Effector memory CD4-positive, alpha-beta T cell (primary cell): ENCODE data around the gene SLC35F3.

Experiments
- DNase-seq, 3 donors: peaks; one replicate each; pipeline ENCODE4 v3.0.0-alpha.2; 2020
- H3K27ac ChIP-seq: 2 replicates; pipeline ENCODE4 v1.7.0; 2013; ENCODE audit warnings: mild to moderate bottlenecking, low read length, moderate library complexity; ENCODE audit not compliant: insufficient read depth, poor library complexity, severe bottlenecking
- H3K27me3 ChIP-seq: replicated peaks from 2 replicates; pipeline ENCODE4 v1.7.0; 2013; ENCODE audit warnings: mild to moderate bottlenecking, low read length; ENCODE audit not compliant: insufficient read depth, control insufficient read depth, poor library complexity, severe bottlenecking
- H3K36me3 ChIP-seq: 2 replicates; pipeline ENCODE4 v1.7.0; 2013; ENCODE audit warnings: mild to moderate bottlenecking, low read length, moderate library complexity; ENCODE audit not compliant: control insufficient read depth, insufficient read depth
- H3K4me1 ChIP-seq: 2 replicates; pipeline ENCODE4 v1.7.0; 2013; ENCODE audit warnings: low read length, mild to moderate bottlenecking; ENCODE audit not compliant: control insufficient read depth, insufficient read depth, poor library complexity, severe bottlenecking
- H3K4me3 ChIP-seq: 2 replicates; pipeline ENCODE4 v1.7.0; 2013; ENCODE audit warnings: low read length, low read depth, mild to moderate bottlenecking; ENCODE audit not compliant: insufficient read depth, poor library complexity, severe bottlenecking
- H3K9me3 ChIP-seq: 2 replicates; pipeline ENCODE4 v1.7.0; 2013; ENCODE audit warnings: mild to moderate bottlenecking, low read length, moderate library complexity; ENCODE audit not compliant: control insufficient read depth
- total RNA-seq, 3 donors: gene quantifications; one replicate each; lab custom pipeline; 2026; lab: John Stamatoyannopoulos, UW

Gene SLC35F3
- total RNA-seq: 0 to 0.58 (median 0) reads per million in 3 donors

DNA sequence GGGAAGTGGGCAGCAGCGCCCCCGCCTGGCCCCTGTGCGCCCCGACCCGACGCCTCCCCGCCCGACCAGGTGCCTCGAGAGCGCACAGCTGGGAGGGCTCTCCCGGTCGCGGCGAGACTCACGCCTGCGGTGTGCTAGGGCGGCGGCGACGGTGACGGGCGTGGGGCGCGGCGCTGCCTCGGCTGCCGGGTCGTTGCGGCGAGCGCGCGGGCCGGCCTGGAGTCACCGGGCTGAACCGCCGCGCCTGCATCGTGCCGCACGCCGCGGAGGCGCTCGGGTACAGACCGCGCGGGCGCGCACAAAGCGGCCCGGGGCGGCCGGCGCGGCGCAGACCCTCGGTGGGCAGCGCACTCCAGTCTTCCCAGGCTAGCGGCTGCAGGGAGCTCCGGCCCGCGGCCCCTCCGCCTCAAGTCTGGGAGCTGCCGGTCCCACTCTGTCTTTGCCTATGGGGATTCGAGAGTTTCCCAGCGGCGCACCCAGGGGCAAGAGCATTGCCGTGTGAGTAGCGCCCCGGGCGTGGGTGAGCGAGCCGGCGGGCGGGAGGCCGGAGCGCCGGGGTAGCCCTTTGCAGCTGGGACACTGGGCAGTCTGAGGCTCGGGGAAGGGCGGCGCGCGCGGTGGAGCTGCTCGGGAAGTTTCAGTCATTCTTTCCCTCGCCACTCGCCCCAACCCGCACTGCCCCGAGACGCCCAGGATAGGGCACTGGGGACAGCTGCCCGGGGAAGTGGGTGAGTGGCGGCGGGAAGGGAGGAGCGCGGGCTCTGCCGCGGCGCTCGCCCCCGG lies at the start of gene SLC35F3:
Gene SLC35F3 (plus strand): TSS at position 44 of the 783 bp plus-strand sequence.
- Histone ChIP-seq H3K4me3 (no peak within 1 kb of the TSS), H3K4me1 (peaks cover 3% of the 10 kb centered on the region)

GRCh38 chr1:233859446-233859845 lies 45.0 kb upstream of the SLC35F3 start:
- no peak overlapping the region for H3K27ac ChIP-seq
- no peaks in the 10 kb centered on the region for H3K4me1 ChIP-seq
- H3K27me3 ChIP-seq: no peaks in the 10 kb centered on the region
- no peaks in the 10 kb centered on the region for H3K9me3 ChIP-seq
- H3K36me3 ChIP-seq: no peaks in the 10 kb centered on the region
- no peak overlapping the region for H3K4me3 ChIP-seq
- DNase-seq: no peak

More for the DNA sequence above, at the start of gene SLC35F3:
- no peak within 1 kb of the TSS for H3K27ac ChIP-seq
- H3K27me3 ChIP-seq: no peaks in the 10 kb centered on the region
- H3K9me3 ChIP-seq: no peaks in the 10 kb centered on the region
- no peaks in the 10 kb centered on the region for H3K36me3 ChIP-seq
- no peak for DNase-seq

GRCh38 chr1:233863901-233864545 lies 40.5 kb upstream of the SLC35F3 start:
- no peak for DNase-seq
- no peaks in the 10 kb centered on the region for H3K4me1 ChIP-seq
- no peak overlapping the region for H3K4me3 ChIP-seq
- no peaks in the 10 kb centered on the region for H3K27me3 ChIP-seq
- H3K27ac ChIP-seq: no peak overlapping the region
- no peaks in the 10 kb centered on the region for H3K36me3 ChIP-seq
- no peaks in the 10 kb centered on the region for H3K9me3 ChIP-seq

GRCh38 chr1:233864578-233864977 lies 39.9 kb upstream of the SLC35F3 start:
- Histone ChIP-seq H3K36me3 (no peaks in the 10 kb centered on the region), H3K27ac (no peak overlapping the region), H3K27me3 (no peaks in the 10 kb centered on the region), H3K4me1 (no peaks in the 10 kb centered on the region), H3K4me3 (no peak overlapping the region), H3K9me3 (no peaks in the 10 kb centered on the region)
- no peak for DNase-seq

GRCh38 chr1:233865216-233865615 lies 39.3 kb upstream of the SLC35F3 start:
- Histone ChIP-seq H3K27me3 (no peaks in the 10 kb centered on the region), H3K36me3 (no peaks in the 10 kb centered on the region), H3K4me1 (no peaks in the 10 kb centered on the region), H3K4me3 (no peak overlapping the region), H3K27ac (no peak overlapping the region), H3K9me3 (no peaks in the 10 kb centered on the region)
- no peak for DNase-seq

- Histone ChIP-seq H3K27me3 (no peaks in the 10 kb centered on the region), H3K27ac (no peak overlapping the region), H3K4me3 (no peak overlapping the region), H3K36me3 (no peaks in the 10 kb centered on the region), H3K9me3 (no peaks in the 10 kb centered on the region), H3K4me1 (no peaks in the 10 kb centered on the region)
- DNase-seq: no peak
Observed at GRCh38 chr1:233865902-233866301, 38.6 kb upstream of the SLC35F3 start.

DNA sequence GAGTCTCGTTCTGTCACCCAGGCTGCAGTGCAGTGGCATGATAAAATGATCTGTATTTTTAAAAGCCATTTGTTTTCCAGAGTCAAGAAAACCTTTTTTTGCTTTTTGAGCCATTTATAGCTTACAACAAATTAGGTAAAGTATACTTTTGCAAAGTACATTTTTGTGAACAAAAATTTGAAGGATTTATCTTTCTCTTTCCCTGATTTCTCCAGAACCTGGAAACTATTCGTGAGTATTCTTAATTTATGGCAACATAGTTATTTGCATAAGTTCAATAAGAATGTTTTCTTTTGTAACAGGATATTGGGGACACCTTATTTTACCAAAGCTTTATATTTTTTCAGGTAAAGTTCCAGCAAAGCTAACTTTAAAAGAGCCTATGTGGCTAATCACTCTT lies 37.4 kb upstream of the SLC35F3 start:
- no peak for DNase-seq
- Histone ChIP-seq H3K27me3 (no peaks in the 10 kb centered on the region), H3K27ac (no peak overlapping the region), H3K36me3 (no peaks in the 10 kb centered on the region), H3K4me3 (no peak overlapping the region), H3K9me3 (no peaks in the 10 kb centered on the region), H3K4me1 (no peaks in the 10 kb centered on the region)

GRCh38 chr1:233868461-233868860 lies 36.0 kb upstream of the SLC35F3 start:
- H3K9me3 ChIP-seq: no peaks in the 10 kb centered on the region
- no peak for DNase-seq
- no peaks in the 10 kb centered on the region for H3K4me1 ChIP-seq
- no peaks in the 10 kb centered on the region for H3K27me3 ChIP-seq
- H3K4me3 ChIP-seq: no peak overlapping the region
- no peaks in the 10 kb centered on the region for H3K36me3 ChIP-seq
- no peak overlapping the region for H3K27ac ChIP-seq

DNA sequence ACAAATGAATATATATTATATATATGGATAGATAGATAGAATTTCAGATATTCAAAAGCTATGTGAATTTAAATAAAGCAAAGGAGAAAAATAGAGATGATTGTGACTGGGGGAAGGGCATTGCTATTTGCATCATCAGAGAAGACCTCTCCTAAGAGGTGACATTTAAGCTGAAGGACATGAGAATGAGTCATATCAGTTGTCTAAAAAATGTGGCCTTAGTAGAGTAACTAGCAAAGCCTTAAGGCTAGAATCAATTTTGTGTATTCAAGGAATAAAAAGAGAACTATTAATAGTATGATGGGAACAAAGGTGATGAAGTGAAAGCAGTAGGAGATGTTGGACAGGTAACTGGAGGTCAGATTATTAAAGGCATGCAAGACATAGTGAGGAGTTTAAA lies 34.8 kb upstream of the SLC35F3 start:
- no peaks in the 10 kb centered on the region for H3K36me3 ChIP-seq
- no peak overlapping the region for H3K27ac ChIP-seq
- H3K27me3 ChIP-seq: no peaks in the 10 kb centered on the region
- DNase-seq: no peak
- no peaks in the 10 kb centered on the region for H3K4me1 ChIP-seq
- H3K9me3 ChIP-seq: no peaks in the 10 kb centered on the region
- H3K4me3 ChIP-seq: no peak overlapping the region

DNA sequence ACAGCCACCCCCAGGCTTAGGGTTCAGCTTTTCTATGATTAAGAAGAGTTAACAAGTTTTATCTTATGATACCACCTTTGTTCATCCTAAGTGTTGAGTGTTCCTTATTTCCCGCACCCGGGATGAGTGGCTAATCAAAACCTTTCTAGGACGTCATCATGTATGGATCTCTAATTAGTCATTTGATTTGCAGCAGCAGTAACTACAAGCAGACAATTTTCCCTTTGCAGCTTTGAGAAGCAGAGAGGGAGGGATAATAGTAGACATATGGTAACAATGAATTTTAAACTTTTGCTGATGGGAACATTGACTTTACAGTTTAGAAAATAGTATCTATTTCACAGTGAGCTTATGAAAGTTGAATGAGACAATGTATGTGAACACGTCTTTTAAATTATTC lies 30.8 kb upstream of the SLC35F3 start:
- no peaks in the 10 kb centered on the region for H3K9me3 ChIP-seq
- no peaks in the 10 kb centered on the region for H3K4me1 ChIP-seq
- no peaks in the 10 kb centered on the region for H3K27me3 ChIP-seq
- no peak for DNase-seq
- no peak overlapping the region for H3K4me3 ChIP-seq
- no peak overlapping the region for H3K27ac ChIP-seq
- no peaks in the 10 kb centered on the region for H3K36me3 ChIP-seq
